HEK293 (cell line): ENCODE data around the gene ALAD.

Experiments
- CTCF ChIA-PET: fragments of 350-600 bp; formaldehyde crosslinking; extraction: SDS; loops from one replicate; lab custom pipeline; 2021; ENCODE audit warnings: antibody characterized with exemption; lab: Yijun Ruan, JAX
- POLR2A ChIA-PET: fragments of 300-600 bp; formaldehyde crosslinking; extraction: SDS; loops from one replicate; lab custom pipeline; 2020; ENCODE audit warnings: antibody characterized with exemption, inconsistent platforms; lab: Yijun Ruan, JAX
- H3K27ac ChIP-seq: fragments of 200-500 bp; sonication (Bioruptor generic); 2 replicates; pipeline ENCODE4 v1.5.1; 2014; ENCODE audit warnings: low read depth, low read length, control low read depth, inconsistent platforms; ENCODE audit errors: extremely low read depth
- H3K36me3 ChIP-seq, 2 experiments: fragments of 200-500 bp in 1 of 2; sonication (Bioruptor generic) in 1 of 2; 1 replicate in 1 of 2; 2 replicates in 1 of 2; pipeline ENCODE4 v1.5.1; 2014 to 2017; ENCODE audit warnings: inconsistent platforms in 2 of 2, low read length in 2 of 2; ENCODE audit not compliant: control insufficient read depth in 2 of 2, insufficient read depth in 1 of 2
- H3K4me1 ChIP-seq: fragments of 200-500 bp; sonication (Bioruptor generic); 2 replicates; pipeline ENCODE4 v1.5.1; 2014; ENCODE audit warnings: mild to moderate bottlenecking, low read length, inconsistent platforms; ENCODE audit not compliant: control insufficient read depth, insufficient read depth
- H3K4me3 ChIP-seq: 2 replicates; pipeline ENCODE4 v1.5.1; 2011; ENCODE audit warnings: low read depth, mild to moderate bottlenecking, control low read depth, low read length, moderate library complexity
- H3K9me3 ChIP-seq: fragments of 200-500 bp; sonication (Bioruptor generic); 2 replicates; pipeline ENCODE4 v1.5.1; 2014; ENCODE audit warnings: low read depth, low read length, inconsistent platforms; ENCODE audit not compliant: control insufficient read depth, insufficient read depth
- BCL11A ChIP-seq: fragments of 450-650 bp; formaldehyde crosslinking; IDR thresholded peaks from 2 replicates; pipeline ENCODE4 v1.5.1; 2016; ENCODE audit warnings: low read depth, missing biosample characterization, missing genetic modification characterization
- EGR2 ChIP-seq: fragments of 450-650 bp; formaldehyde crosslinking; IDR thresholded peaks from 2 replicates; pipeline ENCODE4 v1.5.1; 2016; ENCODE audit warnings: low read depth, missing biosample characterization, missing genetic modification characterization
- FEZF1 ChIP-seq: fragments of 450-650 bp; formaldehyde crosslinking; IDR thresholded peaks from 2 replicates; pipeline ENCODE4 v1.5.1; 2016; ENCODE audit warnings: missing biosample characterization, missing genetic modification characterization
- KLF16 ChIP-seq: fragments of 450-650 bp; formaldehyde crosslinking; IDR thresholded peaks from 2 replicates; pipeline ENCODE4 v1.5.1; 2017; ENCODE audit warnings: missing biosample characterization, missing genetic modification characterization
- OVOL3 ChIP-seq: fragments of 450-650 bp; formaldehyde crosslinking; IDR thresholded peaks from 2 replicates; pipeline ENCODE4 v1.5.1; 2016; ENCODE audit warnings: missing biosample characterization, missing genetic modification characterization
- SCRT2 ChIP-seq: fragments of 450-650 bp; formaldehyde crosslinking; IDR thresholded peaks from 2 replicates; pipeline ENCODE4 v1.5.1; 2016; ENCODE audit warnings: missing biosample characterization, missing genetic modification characterization
- TCF7L2 ChIP-seq: IDR thresholded peaks from 2 replicates; pipeline ENCODE4 v1.6.1; 2011; ENCODE audit warnings: low read depth, mild to moderate bottlenecking, inconsistent platforms, low read length, moderate library complexity, borderline replicate concordance
- ZBTB8A ChIP-seq: fragments of 450-650 bp; formaldehyde crosslinking; IDR thresholded peaks from 2 replicates; pipeline ENCODE4 v1.5.1; 2016; ENCODE audit warnings: missing biosample characterization, missing genetic modification characterization
- ZNF112 ChIP-seq: fragments of 450-650 bp; formaldehyde crosslinking; IDR thresholded peaks from 2 replicates; pipeline ENCODE4 v1.5.0; 2017; ENCODE audit warnings: missing biosample characterization, missing genetic modification characterization
- ZNF146 ChIP-seq: fragments of 450-650 bp; formaldehyde crosslinking; IDR thresholded peaks from 2 replicates; pipeline ENCODE4 v1.5.1; 2016; ENCODE audit warnings: missing biosample characterization, missing genetic modification characterization
- ZNF311 ChIP-seq: fragments of 450-650 bp; formaldehyde crosslinking; IDR thresholded peaks from 2 replicates; pipeline ENCODE4 v1.5.1; 2017; ENCODE audit warnings: missing biosample characterization, missing genetic modification characterization, borderline replicate concordance
- ZNF510 ChIP-seq: fragments of 450-650 bp; formaldehyde crosslinking; IDR thresholded peaks from 2 replicates; pipeline ENCODE4 v1.5.1; 2018; ENCODE audit warnings: mild to moderate bottlenecking, missing genetic modification characterization, missing biosample characterization; ENCODE audit not compliant: insufficient replicate concordance
- ZNF529 ChIP-seq: fragments of 450-650 bp; formaldehyde crosslinking; IDR thresholded peaks from 2 replicates; pipeline ENCODE4 v1.5.1; 2017; ENCODE audit warnings: missing genetic modification characterization, missing biosample characterization; ENCODE audit not compliant: insufficient replicate concordance
- ZNF596 ChIP-seq: fragments of 450-650 bp; IDR thresholded peaks from 2 replicates; pipeline ENCODE4 v1.5.0; 2018; ENCODE audit warnings: missing biosample characterization, mild to moderate bottlenecking, missing genetic modification characterization, moderate library complexity
- ZNF785 ChIP-seq: fragments of 450-650 bp; formaldehyde crosslinking; IDR thresholded peaks from 2 replicates; pipeline ENCODE4 v1.5.1; 2016; ENCODE audit warnings: missing biosample characterization, missing genetic modification characterization
- ZSCAN30 ChIP-seq: fragments of 450-650 bp; IDR thresholded peaks from 2 replicates; pipeline ENCODE4 v1.5.1; 2018; ENCODE audit warnings: missing biosample characterization, mild to moderate bottlenecking, missing genetic modification characterization, moderate library complexity
- ZXDB ChIP-seq: fragments of 450-650 bp; formaldehyde crosslinking; IDR thresholded peaks from 2 replicates; pipeline ENCODE4 v1.5.1; 2016; ENCODE audit warnings: missing biosample characterization, missing genetic modification characterization
- TF ChIP-seq, protein P1 (sequence below): fragments of 450-650 bp; formaldehyde crosslinking; IDR thresholded peaks from 2 replicates; pipeline ENCODE4 v1.5.0; 2017; ENCODE audit warnings: missing biosample characterization, missing genetic modification characterization, borderline replicate concordance
- TF ChIP-seq, protein P2 (sequence below): fragments of 450-650 bp; formaldehyde crosslinking; IDR thresholded peaks from 2 replicates; pipeline ENCODE4 v1.5.1; 2016; ENCODE audit warnings: missing biosample characterization, missing genetic modification characterization
- TF ChIP-seq, protein P3 (sequence below): fragments of 450-650 bp; formaldehyde crosslinking; IDR thresholded peaks from 2 replicates; pipeline ENCODE4 v1.5.1; 2016; ENCODE audit warnings: missing biosample characterization, missing genetic modification characterization
- TF ChIP-seq, protein P4 (sequence below): fragments of 450-650 bp; formaldehyde crosslinking; IDR thresholded peaks from 2 replicates; pipeline ENCODE4 v1.5.1; 2016; ENCODE audit warnings: missing biosample characterization, missing genetic modification characterization

The ALAD gene

DNA sequence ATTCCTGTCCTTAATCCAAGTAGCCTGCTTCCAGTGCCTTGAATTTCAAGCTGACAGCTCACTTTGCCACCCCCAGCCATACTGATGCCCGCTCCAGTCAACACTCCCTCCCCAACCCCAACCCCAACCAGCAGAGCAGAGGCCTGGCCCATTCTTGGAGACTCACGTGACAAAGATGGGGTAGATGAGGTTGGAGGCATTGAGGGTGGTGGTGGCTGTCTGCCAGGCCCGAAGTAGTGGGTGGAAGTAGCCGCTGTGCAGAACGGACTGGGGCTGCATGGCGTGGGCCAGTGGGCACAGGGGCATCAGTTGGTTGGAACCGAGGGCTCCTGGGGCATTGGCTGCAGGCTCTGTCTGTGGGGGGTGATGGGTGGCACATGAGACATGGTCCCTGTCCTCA is 7.8 kb downstream of the ALAD start:
- ChIA-PET POLR2A (interaction anchor here (0.6 to 1.5 kb wide), 2 partner anchors 17 to 1185 kb away, joined by 3 to 4 read pairs; partner anchors contain the start of gene HDHD3), CTCF (interaction anchor here (2.2 kb wide), 1 partner anchor 8 kb away, joined by 10 read pairs; the partner anchor contains the start of gene ALAD)
- Histone ChIP-seq H3K4me1 (no peaks in the 10 kb centered on the region), H3K9me3 (no peaks in the 10 kb centered on the region), H3K4me3 (no peak overlapping the region), H3K27ac (no peak overlapping the region), H3K36me3 (peaks cover 0 to 57% of the 10 kb centered on the region in 2 experiments; a peak in 1 of 3 replicates)
- no peak for TF ChIP-seq KLF16 (tag by site-specific recombination)
- no peak for TF ChIP-seq ZNF596 (tag by site-specific recombination)
- TF ChIP-seq, protein P1, sequence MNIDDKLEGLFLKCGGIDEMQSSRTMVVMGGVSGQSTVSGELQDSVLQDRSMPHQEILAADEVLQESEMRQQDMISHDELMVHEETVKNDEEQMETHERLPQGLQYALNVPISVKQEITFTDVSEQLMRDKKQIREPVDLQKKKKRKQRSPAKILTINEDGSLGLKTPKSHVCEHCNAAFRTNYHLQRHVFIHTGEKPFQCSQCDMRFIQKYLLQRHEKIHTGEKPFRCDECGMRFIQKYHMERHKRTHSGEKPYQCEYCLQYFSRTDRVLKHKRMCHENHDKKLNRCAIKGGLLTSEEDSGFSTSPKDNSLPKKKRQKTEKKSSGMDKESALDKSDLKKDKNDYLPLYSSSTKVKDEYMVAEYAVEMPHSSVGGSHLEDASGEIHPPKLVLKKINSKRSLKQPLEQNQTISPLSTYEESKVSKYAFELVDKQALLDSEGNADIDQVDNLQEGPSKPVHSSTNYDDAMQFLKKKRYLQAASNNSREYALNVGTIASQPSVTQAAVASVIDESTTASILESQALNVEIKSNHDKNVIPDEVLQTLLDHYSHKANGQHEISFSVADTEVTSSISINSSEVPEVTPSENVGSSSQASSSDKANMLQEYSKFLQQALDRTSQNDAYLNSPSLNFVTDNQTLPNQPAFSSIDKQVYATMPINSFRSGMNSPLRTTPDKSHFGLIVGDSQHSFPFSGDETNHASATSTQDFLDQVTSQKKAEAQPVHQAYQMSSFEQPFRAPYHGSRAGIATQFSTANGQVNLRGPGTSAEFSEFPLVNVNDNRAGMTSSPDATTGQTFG (tag by site-specific recombination) = no peak
- TF ChIP-seq TCF7L2 = no peak
- no peak for TF ChIP-seq FEZF1 (tag by site-specific recombination)
- no peak for TF ChIP-seq OVOL3
- TF ChIP-seq ZNF510 (tag by site-specific recombination) = no peak
- TF ChIP-seq ZNF112 (tag by site-specific recombination) = no peak
- TF ChIP-seq ZBTB8A (tag by site-specific recombination) = no peak
- TF ChIP-seq ZNF529 (tag by site-specific recombination) = no peak
- no peak for TF ChIP-seq BCL11A
- no peak for TF ChIP-seq ZXDB (tag by site-specific recombination)
- TF ChIP-seq ZNF311 (tag by site-specific recombination) = no peak

DNA sequence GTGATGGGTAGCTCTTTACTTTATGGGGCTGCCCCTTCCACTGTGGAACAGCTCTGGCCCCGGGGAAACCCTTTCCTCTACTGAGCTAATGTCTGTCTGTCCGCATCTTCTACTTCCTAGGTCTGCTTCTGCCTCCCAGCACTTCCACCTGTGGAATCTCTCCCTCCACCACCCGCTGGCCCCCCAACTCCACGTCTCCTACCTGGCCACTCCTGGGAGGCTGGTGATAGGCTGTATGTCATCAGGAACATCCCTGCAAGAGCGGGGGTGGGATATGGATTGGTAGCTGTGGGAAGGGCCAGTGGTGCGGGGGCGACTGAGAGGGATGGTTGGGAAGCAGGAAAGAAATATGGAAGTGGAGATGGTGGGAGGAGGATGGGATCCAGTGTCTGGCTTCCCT is 9.2 kb downstream of the ALAD start:
- Histone ChIP-seq H3K4me1 (no peaks in the 10 kb centered on the region), H3K36me3 (peaks cover 0 to 70% of the 10 kb centered on the region in 2 experiments; a peak in 1 of 3 replicates)
- CTCF ChIA-PET = interaction anchor here (2.2 kb wide), 1 partner anchor 9 kb away, joined by 10 read pairs; the partner anchor contains the start of gene ALAD

More for the DNA sequence above, 9.2 kb downstream of the ALAD start:
- POLR2A ChIA-PET = interaction anchor here (0.8 kb wide), 1 partner anchor 9 kb away, joined by 3 read pairs; the partner anchor contains the start of gene ALAD
- TF ChIP-seq, protein P2, sequence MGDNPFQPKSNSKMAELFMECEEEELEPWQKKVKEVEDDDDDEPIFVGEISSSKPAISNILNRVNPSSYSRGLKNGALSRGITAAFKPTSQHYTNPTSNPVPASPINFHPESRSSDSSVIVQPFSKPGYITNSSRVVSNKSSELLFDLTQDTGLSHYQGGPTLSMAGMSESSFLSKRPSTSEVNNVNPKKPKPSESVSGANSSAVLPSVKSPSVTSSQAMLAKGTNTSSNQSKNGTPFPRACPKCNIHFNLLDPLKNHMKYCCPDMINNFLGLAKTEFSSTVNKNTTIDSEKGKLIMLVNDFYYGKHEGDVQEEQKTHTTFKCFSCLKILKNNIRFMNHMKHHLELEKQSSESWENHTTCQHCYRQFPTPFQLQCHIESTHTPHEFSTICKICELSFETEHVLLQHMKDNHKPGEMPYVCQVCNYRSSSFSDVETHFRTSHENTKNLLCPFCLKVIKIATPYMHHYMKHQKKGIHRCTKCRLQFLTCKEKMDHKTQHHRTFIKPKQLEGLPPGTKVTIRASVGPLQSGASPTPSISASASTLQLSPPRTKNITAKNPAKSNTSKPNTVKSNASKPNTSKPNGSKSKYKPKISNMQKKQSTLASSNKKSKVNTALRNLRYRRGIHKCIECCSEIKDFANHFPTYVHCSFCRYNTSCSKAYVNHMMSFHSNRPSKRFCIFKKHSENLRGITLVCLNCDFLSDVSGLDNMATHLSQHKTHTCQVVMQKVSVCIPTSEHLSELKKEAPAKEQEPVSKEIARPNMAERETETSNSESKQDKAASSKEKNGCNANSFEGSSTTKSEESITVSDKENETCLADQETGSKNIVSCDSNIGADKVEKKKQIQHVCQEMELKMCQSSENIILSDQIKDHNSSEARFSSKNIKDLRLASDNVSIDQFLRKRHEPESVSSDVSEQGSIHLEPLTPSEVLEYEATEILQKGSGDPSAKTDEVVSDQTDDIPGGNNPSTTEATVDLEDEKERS (tag by site-specific recombination) = no peak
- TF ChIP-seq ZNF311 (tag by site-specific recombination) = no peak
- TF ChIP-seq ZNF785 (tag by site-specific recombination) = no peak
- TF ChIP-seq, protein P3, sequence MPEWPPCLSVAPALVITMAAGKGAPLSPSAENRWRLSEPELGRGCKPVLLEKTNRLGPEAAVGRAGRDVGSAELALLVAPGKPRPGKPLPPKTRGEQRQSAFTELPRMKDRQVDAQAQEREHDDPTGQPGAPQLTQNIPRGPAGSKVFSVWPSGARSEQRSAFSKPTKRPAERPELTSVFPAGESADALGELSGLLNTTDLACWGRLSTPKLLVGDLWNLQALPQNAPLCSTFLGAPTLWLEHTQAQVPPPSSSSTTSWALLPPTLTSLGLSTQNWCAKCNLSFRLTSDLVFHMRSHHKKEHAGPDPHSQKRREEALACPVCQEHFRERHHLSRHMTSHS (tag by site-specific recombination) = no peak
- no peak for TF ChIP-seq ZNF146 (tag by site-specific recombination)
- TF ChIP-seq EGR2 (tag by site-specific recombination) = peak; percentile 41; the same call in 1 of the 2 replicates
- TF ChIP-seq ZSCAN30 (tag by site-specific recombination) = no peak
- peak; percentile 53 for TF ChIP-seq SCRT2 (tag by site-specific recombination)
- TF ChIP-seq, protein P4, sequence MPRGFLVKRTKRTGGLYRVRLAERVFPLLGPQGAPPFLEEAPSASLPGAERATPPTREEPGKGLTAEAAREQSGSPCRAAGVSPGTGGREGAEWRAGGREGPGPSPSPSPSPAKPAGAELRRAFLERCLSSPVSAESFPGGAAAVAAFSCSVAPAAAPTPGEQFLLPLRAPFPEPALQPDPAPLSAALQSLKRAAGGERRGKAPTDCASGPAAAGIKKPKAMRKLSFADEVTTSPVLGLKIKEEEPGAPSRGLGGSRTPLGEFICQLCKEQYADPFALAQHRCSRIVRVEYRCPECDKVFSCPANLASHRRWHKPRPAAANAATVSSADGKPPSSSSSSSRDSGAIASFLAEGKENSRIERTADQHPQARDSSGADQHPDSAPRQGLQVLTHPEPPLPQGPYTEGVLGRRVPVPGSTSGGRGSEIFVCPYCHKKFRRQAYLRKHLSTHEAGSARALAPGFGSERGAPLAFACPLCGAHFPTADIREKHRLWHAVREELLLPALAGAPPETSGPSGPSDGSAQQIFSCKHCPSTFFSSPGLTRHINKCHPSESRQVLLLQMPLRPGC (tag by site-specific recombination) = no peak
- Histone ChIP-seq H3K27ac (no peak overlapping the region), H3K4me3 (no peak overlapping the region), H3K9me3 (no peaks in the 10 kb centered on the region)
